Measurements from ENCODE around the gene SMOC1. TPM values are rescaled to one million over a fixed set of nuclear protein-coding genes. Genes with fewer than 3 reads are reported as not detected.

Gene SMOC1
- total and polyA plus RNA-seq, 2 of the 8 experiments (the other 6 are each of a cell fraction or from before 2014, with no cell fraction given), result 1.6 to 2.4 TPM

DNA sequence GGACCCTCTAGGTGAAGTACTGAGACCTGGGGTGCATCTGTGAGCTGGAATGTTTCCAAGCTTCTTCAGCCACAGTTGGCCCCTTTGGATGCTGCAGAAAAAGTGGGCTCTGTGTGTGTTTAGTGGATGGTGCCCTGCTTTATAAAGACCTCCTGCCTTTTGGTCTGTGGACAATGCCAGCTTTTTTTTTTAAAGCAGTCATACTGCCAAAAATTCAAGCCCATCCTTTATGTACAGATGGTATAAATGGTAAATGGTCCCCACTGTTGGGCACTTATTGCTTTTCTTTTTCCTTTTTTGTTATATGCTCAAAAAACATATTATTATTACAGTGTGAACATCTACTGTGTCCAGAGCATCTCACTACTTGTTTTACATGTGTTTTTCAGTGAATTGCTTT, 81.1 kb downstream of the SMOC1 start:
- H3K27me3 ChIP-seq (replicated peaks in 1 of 4; ENCODE audit: control insufficient read depth in 3 of 4, extremely low read depth in 1 of 4, insufficient read depth in 3 of 4, low read length in 3 of 4), result no peaks in the 10 kb centered on the region
- no peak overlapping the region for H4K8ac ChIP-seq (ENCODE audit: extremely low read depth, insufficient read depth, low read length)
- no peaks in the 10 kb centered on the region for H3K23me2 ChIP-seq (ENCODE audit: low read depth, low read length)
- H2AK5ac ChIP-seq (ENCODE audit: low read depth, low read length), result no peak overlapping the region
- no peak overlapping the region for H3K18ac ChIP-seq (ENCODE audit: extremely low read depth, low read length)
- FAIRE-seq (no peak), DNase-seq (ENCODE audit: low read depth in 1 of 2, low spot score in 2 of 2) (no peak)
- H3K36me3 ChIP-seq (ENCODE audit: control insufficient read depth in 2 of 4, insufficient read depth in 4 of 4, low read length in 3 of 4), result no peaks in the 10 kb centered on the region
- H2BK15ac ChIP-seq (ENCODE audit: low read length), result no peak overlapping the region
- H2AFZ ChIP-seq (ENCODE audit: low read length), result no peak overlapping the region
- POLR2A ChIA-PET (ENCODE audit: partially characterized antibody), result interaction anchor here (1.2 kb wide), 1 partner anchor 18 kb away, joined by 3 read pairs; no protein-coding TSS in a partner anchor
- no peak overlapping the region for H2BK5ac ChIP-seq (ENCODE audit: low read depth, low read length)
- H4K91ac ChIP-seq (replicated peaks; ENCODE audit: insufficient read length, low read length), result no peak overlapping the region
- CTCF ChIA-PET (ENCODE audit: partially characterized antibody), result interaction anchor here (0.7 to 1.6 kb wide), 5 partner anchors 9 to 72 kb away, joined by 3 to 5 read pairs (median 4); no protein-coding TSS in a partner anchor
- no peak overlapping the region for H2BK20ac ChIP-seq (ENCODE audit: low read length)
- no peak overlapping the region for H2BK12ac ChIP-seq (ENCODE audit: low read depth, low read length)
- no peak overlapping the region for H3K4me2 ChIP-seq (ENCODE audit: insufficient read depth in 1 of 2, low read depth in 2 of 2, low read length in 2 of 2)
- H3K79me1 ChIP-seq (ENCODE audit: low read depth, low read length), result no peaks in the 10 kb centered on the region
- H3K9ac ChIP-seq (replicated peaks in 1 of 4; ENCODE audit: extremely low read depth in 1 of 4, low read depth in 3 of 4, low read length in 3 of 4), result no peak overlapping the region; a peak in 1 of 7 replicates
- no peaks in the 10 kb centered on the region for H3K9me3 ChIP-seq (ENCODE audit: insufficient read depth in 2 of 2, low read depth in 1 of 2, low read length in 1 of 2)
- H3K4me3 ChIP-seq (ENCODE audit: extremely low read depth in 1 of 4, insufficient read depth in 2 of 4, low read depth in 3 of 4, low read length in 4 of 4), result no peak overlapping the region
- no peak overlapping the region for H3K56ac ChIP-seq (replicated peaks; ENCODE audit: insufficient read length, low read depth, low read length)
- H3K79me2 ChIP-seq (ENCODE audit: control insufficient read depth in 1 of 2, insufficient read depth in 2 of 2, low read length in 2 of 2), result no peaks in the 10 kb centered on the region
- H3K23ac ChIP-seq (ENCODE audit: insufficient read length), result no peak overlapping the region
- H3K4me1 ChIP-seq (replicated peaks in 1 of 4; ENCODE audit: control insufficient read depth in 3 of 4, insufficient read depth in 4 of 4, low read length in 3 of 4), result no peaks in the 10 kb centered on the region
- no peak overlapping the region for H2BK120ac ChIP-seq (replicated peaks; ENCODE audit: low read depth, low read length)
- H4K5ac ChIP-seq (ENCODE audit: insufficient read length, low read depth, low read length), result no peak overlapping the region
- no peaks in the 10 kb centered on the region for H4K20me1 ChIP-seq (replicated peaks in 1 of 2; ENCODE audit: control insufficient read depth in 1 of 2, insufficient read depth in 2 of 2, low read length in 2 of 2)
- no peak overlapping the region for H3K4ac ChIP-seq (replicated peaks; ENCODE audit: insufficient read length, low read depth, low read length)
- H3K27ac ChIP-seq (ENCODE audit: low read depth, low read length), result no peak overlapping the region
- H3K14ac ChIP-seq (ENCODE audit: insufficient read length), result no peak overlapping the region
- TF ChIP-seq, protein P1, sequence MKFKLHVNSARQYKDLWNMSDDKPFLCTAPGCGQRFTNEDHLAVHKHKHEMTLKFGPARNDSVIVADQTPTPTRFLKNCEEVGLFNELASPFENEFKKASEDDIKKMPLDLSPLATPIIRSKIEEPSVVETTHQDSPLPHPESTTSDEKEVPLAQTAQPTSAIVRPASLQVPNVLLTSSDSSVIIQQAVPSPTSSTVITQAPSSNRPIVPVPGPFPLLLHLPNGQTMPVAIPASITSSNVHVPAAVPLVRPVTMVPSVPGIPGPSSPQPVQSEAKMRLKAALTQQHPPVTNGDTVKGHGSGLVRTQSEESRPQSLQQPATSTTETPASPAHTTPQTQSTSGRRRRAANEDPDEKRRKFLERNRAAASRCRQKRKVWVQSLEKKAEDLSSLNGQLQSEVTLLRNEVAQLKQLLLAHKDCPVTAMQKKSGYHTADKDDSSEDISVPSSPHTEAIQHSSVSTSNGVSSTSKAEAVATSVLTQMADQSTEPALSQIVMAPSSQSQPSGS (IDR thresholded peaks at IDR 0.05; ENCODE audit: low read length), result no peak
- TF ChIP-seq RFX5 (IDR thresholded peaks at IDR 0.05; ENCODE audit: borderline replicate concordance, low read depth, low read length), result no peak
- TF ChIP-seq FOSL1 (IDR thresholded peaks at IDR 0.05; ENCODE audit: insufficient read depth, low read depth, low read length), result no peak
- TF ChIP-seq JUND (IDR thresholded peaks at IDR 0.05; ENCODE audit: low read length), result no peak
- no peak for TF ChIP-seq TAF1 (IDR thresholded peaks at IDR 0.05; ENCODE audit: low read depth, low read length)
- TF ChIP-seq, protein P2, sequence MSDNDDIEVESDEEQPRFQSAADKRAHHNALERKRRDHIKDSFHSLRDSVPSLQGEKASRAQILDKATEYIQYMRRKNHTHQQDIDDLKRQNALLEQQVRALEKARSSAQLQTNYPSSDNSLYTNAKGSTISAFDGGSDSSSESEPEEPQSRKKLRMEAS (IDR thresholded peaks at IDR 0.05), result no peak
- TF ChIP-seq KDM4A (IDR thresholded peaks at IDR 0.05; ENCODE audit: low read depth, low read length, severe bottlenecking), result no peak
- no peak for TF ChIP-seq SRF (IDR thresholded peaks at IDR 0.05; ENCODE audit: low read depth, low read length)
- no peak for TF ChIP-seq BACH1 (IDR thresholded peaks at IDR 0.05; ENCODE audit: low read length)
- TF ChIP-seq RXRA (IDR thresholded peaks at IDR 0.05; ENCODE audit: insufficient read depth, low read depth, low read length), result no peak
- TF ChIP-seq POU5F1 (IDR thresholded peaks at IDR 0.05; ENCODE audit: low read depth, low read length), result no peak
- TF ChIP-seq SUZ12 (IDR thresholded peaks at IDR 0.05; ENCODE audit: low read length), result no peak
- no peak for TF ChIP-seq POLR2AphosphoS5 (IDR thresholded peaks at IDR 0.05; ENCODE audit: low read depth, low read length)
- TF ChIP-seq SP4 (IDR thresholded peaks at IDR 0.05; ENCODE audit: low read length), result no peak

Data from H1 (cell line).